HG03439 (cell line): ENCODE measurements around the gene EMD.

Experiments used
- ATAC-seq: cut with Tn5 transposase; IDR thresholded peaks from one replicate; pipeline ENCODE4 v1.9.1; 2021; ENCODE audit warnings: mild to moderate bottlenecking, moderate library complexity; ENCODE audit not compliant: unreplicated experiment

The EMD gene

DNA sequence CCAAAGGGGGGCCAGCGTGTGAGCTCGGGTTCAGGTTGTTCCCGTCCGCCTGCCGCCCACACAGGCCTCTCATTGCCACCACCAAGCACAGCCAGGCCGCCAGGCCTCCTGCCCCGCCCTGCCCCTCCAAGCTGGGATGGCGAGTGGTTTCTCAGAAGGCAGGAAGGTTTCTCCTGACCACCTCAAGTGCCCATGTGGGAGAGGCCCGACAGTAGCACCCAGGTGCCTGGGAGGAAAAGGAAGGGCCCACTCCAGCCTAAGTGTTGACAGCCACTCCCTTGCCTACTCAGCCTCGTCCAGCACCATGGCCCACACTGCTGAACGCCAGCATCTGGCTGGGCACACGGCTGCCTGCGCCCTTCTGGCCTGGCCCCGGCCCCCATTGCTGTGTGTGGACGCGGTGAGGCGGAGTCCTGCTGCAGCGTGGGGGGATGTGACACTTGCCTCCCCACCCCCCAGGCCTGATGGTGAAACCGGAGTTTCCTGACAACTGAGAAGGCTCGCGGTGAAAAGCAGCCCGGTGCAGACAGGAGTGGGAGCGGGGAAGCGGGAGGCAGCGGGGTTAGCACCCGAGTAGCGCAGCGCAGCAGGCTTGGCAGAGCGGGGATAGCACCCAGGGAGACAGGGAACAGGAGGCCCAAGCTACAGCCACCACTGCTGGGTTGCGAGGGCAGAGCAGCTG, 23.9 kb upstream of the EMD start:
- no peak for ATAC-seq

- no peak for ATAC-seq
These were observed 23.3 kb upstream of the EMD start for GRCh38 chrX:154355776-154356140.

DNA sequence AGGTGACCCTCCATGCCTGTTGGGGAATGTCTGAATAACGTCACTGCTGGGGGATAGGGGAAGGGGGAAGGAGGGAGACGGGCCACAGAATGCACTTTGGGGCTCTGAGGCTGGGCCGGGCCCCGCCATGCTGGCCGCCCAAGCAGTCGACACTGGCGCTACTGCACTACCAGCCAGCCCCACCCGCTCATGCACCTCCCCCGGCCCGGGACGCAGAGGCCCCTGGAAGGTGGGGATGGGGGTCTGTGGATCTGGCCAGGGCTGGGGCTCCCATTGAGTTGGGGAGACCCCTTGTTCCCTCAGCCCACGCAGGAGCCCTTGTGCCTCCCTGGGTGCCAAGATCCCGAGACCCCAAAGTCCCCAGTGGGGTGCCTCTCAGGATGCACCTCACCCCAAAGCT, 22.5 kb upstream of the EMD start:
- no peak for ATAC-seq

- no peak for ATAC-seq
These were observed 21.9 kb upstream of the EMD start for GRCh38 chrX:154357205-154357604.

DNA sequence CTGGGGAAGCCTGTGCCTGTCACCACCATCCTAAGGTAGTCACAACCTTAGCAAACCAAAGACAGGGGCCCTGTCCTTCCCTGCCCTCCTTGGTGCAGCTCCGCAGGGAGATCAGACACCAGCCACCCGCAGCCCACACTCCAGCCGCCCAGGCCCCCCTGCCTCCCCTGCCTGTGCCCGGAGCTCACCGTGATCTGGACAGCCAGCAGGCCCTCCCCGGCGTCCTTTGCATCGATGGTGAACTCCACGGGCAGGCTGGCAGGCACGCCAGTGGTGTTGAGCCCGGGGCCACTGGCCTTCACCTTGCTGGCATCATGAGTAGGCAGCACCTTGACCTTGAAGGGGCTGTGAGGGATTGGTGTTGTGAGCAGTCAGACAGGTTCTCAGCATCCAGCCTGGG, 21.1 kb upstream of the EMD start:
- ATAC-seq = no peak

DNA sequence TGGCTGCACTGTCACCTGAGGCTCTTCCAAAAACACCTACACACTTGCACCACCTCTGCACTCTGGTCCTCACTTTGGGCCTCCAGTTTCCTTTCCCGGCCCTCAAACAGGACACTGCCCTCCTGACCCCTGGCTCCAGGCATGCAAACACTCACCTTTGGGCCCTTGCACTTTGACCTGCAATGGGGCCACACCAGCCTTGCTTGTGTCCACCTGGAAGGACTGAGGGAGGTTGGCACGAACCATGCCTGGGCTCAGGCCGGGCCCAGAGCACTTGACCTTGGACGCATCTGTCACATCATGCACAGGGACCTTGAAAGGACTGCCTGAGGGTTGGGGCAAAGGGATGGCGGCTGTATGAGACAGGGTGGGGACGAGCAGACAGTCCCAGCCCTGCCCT, 20.3 kb upstream of the EMD start:
- ATAC-seq = no peak

- no peak for ATAC-seq
These were observed 19.5 kb upstream of the EMD start for GRCh38 chrX:154359362-154360154.

DNA sequence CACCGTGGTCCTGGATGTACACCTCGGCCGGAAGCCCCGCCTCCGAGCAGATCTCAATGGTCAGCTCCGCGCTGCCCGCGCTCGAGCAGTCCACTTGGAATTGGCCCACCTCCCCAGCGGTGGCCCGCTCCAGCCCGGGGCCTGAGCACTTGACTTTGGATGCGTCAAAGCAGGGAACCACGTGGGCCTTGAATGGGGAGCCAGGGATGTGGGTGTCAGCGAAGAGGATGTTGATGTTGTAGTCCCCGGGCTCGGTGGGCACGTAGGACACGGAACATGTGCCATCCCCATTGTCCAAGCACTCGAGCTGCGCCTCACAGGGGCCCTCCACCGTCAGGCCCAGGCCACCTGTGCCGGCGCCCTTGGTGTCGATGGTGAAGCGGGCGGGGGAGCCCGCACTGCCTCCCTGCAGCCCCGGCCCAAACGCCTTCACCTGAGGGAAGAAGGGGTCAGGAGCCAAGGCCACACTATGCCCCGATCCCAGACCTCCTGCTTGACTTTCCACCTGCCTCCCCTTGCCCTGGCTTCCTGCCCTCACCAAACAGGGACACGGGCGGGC, 18.9 kb upstream of the EMD start:
- ATAC-seq = no peak

DNA sequence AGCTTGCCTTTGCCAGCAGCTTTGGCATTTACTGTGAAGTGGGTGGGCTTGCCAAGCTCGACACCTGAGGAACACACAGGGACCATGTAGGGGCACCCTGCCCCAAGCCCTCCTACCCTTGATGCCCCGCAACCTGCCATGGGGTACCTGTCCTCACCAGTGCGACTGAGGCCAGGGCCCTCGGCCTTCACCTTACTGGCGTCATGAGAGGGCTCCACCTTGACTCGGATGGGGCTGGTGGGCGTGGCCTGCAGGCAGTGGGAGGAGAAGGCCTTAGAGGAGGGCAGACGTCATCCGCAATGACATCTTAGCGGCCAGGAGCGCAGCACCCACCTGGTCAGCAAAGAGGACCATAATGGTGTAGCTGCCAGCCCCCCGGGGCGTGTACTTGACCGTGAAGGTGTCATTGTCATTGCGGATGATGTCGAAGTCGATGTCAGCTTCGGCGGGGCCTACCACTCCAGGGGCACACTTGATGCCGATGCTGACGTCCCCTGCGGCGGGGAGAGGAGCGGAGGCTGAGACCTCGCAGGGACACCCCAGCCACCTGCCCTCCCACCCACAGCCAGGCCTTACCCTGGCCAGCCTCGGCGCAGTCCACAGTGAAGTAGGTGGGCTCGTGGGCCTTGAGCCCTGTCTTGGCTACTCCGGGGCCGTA, 16.9 kb upstream of the EMD start:
- no peak for ATAC-seq

GRCh38 chrX:154363706-154364439, 15.2 kb upstream of the EMD start:
- no peak for ATAC-seq

GRCh38 chrX:154365052-154365600, 14.0 kb upstream of the EMD start:
- no peak for ATAC-seq

- no peak for ATAC-seq
These were observed 13.0 kb upstream of the EMD start for GRCh38 chrX:154365997-154366665.

- ATAC-seq = no peak
These were observed 12.4 kb upstream of the EMD start for GRCh38 chrX:154366666-154367055.

DNA sequence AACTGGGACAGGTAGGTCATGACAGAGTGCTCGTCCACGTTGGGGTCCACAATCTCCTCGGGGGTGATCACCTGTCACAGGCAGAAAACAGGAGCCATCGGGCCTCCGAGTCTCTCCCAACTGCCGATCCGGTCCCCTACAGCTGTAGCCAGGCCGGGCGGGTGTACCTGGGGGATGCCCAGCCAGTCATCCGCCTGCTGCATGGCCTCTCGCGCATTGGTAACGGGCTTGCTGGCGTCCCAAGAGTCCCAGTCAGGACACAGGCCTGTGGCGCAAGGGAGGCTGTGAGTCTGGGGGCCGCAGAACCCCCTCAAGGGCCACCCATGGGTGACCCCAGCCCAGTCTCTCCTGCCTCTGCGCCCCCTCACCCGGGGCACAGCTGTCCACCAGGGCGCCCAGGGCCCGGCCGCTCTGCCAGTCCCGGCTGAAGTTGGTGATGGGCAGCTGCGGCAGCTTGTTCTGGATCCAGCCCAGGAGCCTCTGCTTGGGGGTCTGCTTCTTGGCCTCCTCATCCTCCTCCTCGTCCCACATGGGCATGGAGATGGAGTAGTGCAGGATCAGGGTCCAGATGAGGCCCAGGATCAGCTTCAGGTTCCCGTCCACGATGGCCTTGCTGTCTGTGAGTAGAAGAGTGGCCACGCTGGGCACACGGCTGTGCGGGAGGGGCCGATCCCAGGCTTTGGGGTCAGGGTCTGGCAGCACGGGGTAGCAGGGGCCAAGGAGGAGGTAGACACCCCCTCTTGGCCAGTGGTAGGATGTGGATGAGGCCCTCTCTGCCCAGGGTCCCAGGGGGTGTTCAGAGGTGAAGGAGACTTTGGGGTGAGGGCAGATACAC, 11.4 kb upstream of the EMD start:
- no peak for ATAC-seq

- ATAC-seq = peak; percentile 35
These were observed 10.3 kb upstream of the EMD start for GRCh38 chrX:154368630-154369448.

DNA sequence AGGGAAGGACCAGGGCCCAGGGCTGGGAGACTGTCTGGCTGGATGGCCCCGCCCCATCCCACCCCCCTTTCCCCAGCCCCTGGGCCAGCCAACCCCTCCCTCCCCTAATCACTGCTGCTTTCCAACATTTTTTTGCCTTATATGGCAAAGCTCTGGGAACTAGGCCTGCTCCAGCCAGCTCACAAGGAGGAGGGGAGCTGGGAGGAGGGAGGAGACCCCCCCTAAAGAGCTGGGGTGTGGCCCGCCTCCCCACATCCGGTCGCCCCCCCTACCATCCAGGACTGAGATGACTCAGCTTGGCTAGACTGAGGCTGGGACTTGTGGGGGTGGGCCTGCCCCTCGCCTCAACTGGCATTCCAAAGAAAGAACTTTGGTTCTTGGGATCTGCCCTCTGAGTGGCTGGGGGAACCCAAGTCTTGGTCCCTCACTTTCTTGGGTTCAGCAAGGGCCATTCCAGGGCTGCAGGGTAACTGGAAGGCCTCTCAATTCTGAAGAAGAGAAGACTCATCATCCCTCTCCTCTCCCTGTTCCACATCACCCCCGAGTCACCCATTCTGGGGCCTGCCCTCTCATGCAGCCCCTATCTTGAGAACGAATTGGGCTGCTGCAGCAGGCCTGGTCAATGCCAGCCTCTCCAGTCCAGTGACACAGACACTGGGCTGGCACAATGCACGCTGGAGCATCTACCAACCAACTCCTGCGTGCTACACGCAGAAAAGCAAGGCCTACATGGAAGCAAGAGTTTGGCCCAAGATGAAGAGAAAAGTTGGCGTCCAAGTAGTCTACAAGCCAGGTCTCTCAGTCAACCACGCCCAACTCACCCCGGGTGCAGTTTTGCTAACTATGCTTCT, 9.4 kb upstream of the EMD start:
- ATAC-seq = no peak

GRCh38 chrX:154370300-154371016, 8.6 kb upstream of the EMD start:
- no peak for ATAC-seq
